Progenitor cell of endocrine pancreas (in vitro differentiated cells): Measurements from ENCODE around the gene RBPJL. TPM values are rescaled to one million over a fixed set of nuclear protein-coding genes. Genes with fewer than 3 reads are reported as not detected.

Experiments
- DNase-seq: peaks from one replicate; pipeline ENCODE4 v3.0.0; 2021; ENCODE audit warnings: low spot score; ENCODE audit not compliant: unreplicated experiment
- H3K27ac Mint-ChIP-seq: 2 replicates; pipeline ENCODE4 v1.8.0; 2021; ENCODE audit warnings: mild to moderate bottlenecking, moderate library complexity, mixed read lengths
- H3K27me3 Mint-ChIP-seq: 2 replicates; pipeline ENCODE4 v1.8.0; 2021; ENCODE audit warnings: mixed read lengths
- H3K36me3 Mint-ChIP-seq: 2 replicates; pipeline ENCODE4 v1.8.0; 2022; ENCODE audit warnings: mixed read lengths; ENCODE audit not compliant: insufficient read depth
- H3K4me1 Mint-ChIP-seq: 2 replicates; pipeline ENCODE4 v1.8.0; 2021; ENCODE audit warnings: low read depth, mixed read lengths
- H3K4me3 Mint-ChIP-seq: 2 replicates; pipeline ENCODE4 v1.8.0; 2021; ENCODE audit warnings: low read depth, mild to moderate bottlenecking, moderate library complexity, mixed read lengths
- H3K9me3 Mint-ChIP-seq: 2 replicates; pipeline ENCODE4 v1.8.0; 2021; ENCODE audit warnings: low read depth, mixed read lengths
- CTCF ChIP-seq: fragments of 200-600 bp; sonication (generic); IDR thresholded peaks from one replicate; pipeline ENCODE4 v1.5.0; 2021; ENCODE audit warnings: antibody characterized with exemption, mild to moderate bottlenecking; ENCODE audit not compliant: unreplicated experiment
- total RNA-seq: library from RNA; stranded (reverse); gene quantifications from 2 replicates; pipeline ENCODE4 v1.2.1, GENCODE V29; 2021

RBPJL gene
- total RNA-seq, 1 donor from 2014 or later = 1.5 TPM

- Mint-ChIP-seq H3K9me3 (no peaks in the 10 kb centered on the region), H3K27ac (no peak overlapping the region), H3K4me3 (no peak overlapping the region), H3K36me3 (no peaks in the 10 kb centered on the region), H3K27me3 (peaks cover 23% of the 10 kb centered on the region), H3K4me1 (no peaks in the 10 kb centered on the region)
- TF ChIP-seq CTCF = no peak
- no peak for DNase-seq
These were observed 11.8 kb downstream of the RBPJL start for GRCh38 chr20:45318386-45318939.

GRCh38 chr20:45318948-45319347 is 12.3 kb downstream of the RBPJL start:
- Mint-ChIP-seq H3K4me1 (no peaks in the 10 kb centered on the region), H3K9me3 (no peaks in the 10 kb centered on the region), H3K4me3 (no peak overlapping the region), H3K36me3 (no peaks in the 10 kb centered on the region), H3K27ac (no peak overlapping the region), H3K27me3 (peaks cover 18% of the 10 kb centered on the region)
- no peak for TF ChIP-seq CTCF
- DNase-seq = no peak

GRCh38 chr20:45320948-45321595 is 14.4 kb downstream of the RBPJL start:
- TF ChIP-seq CTCF = no peak
- H3K27ac Mint-ChIP-seq = no peak overlapping the region
- peaks cover 13% of the 10 kb centered on the region for H3K27me3 Mint-ChIP-seq
- DNase-seq = no peak
- peaks cover 6% of the 10 kb centered on the region for H3K4me1 Mint-ChIP-seq
- peaks cover 1% of the 10 kb centered on the region for H3K36me3 Mint-ChIP-seq
- no peaks in the 10 kb centered on the region for H3K9me3 Mint-ChIP-seq
- no peak overlapping the region for H3K4me3 Mint-ChIP-seq

GRCh38 chr20:45322952-45323383 is 16.3 kb downstream of the RBPJL start:
- Mint-ChIP-seq H3K27ac (no peak overlapping the region), H3K4me3 (no peak overlapping the region), H3K27me3 (peaks cover 4% of the 10 kb centered on the region), H3K4me1 (peaks cover 7% of the 10 kb centered on the region), H3K36me3 (peaks cover 8% of the 10 kb centered on the region), H3K9me3 (no peaks in the 10 kb centered on the region)
- DNase-seq = no peak
- TF ChIP-seq CTCF = no peak

GRCh38 chr20:45323731-45324130 is 17.1 kb downstream of the RBPJL start:
- H3K4me1 Mint-ChIP-seq = peaks cover 7% of the 10 kb centered on the region
- no peaks in the 10 kb centered on the region for H3K27me3 Mint-ChIP-seq
- no peaks in the 10 kb centered on the region for H3K9me3 Mint-ChIP-seq
- no peak overlapping the region for H3K27ac Mint-ChIP-seq
- peaks cover 10% of the 10 kb centered on the region for H3K36me3 Mint-ChIP-seq
- TF ChIP-seq CTCF = no peak
- H3K4me3 Mint-ChIP-seq = no peak overlapping the region
- no peak for DNase-seq
